Stimulated activated CD8-positive, alpha-beta memory T cell treated with anti-CD3 and anti-CD28 coated beads, Interleukin-7, amount 100 ng/mL, for 24 hours (primary cell): ENCODE data around the gene SPINDOC.
"Not testable (repeated sequence)": the region's sequence is repeated elsewhere in the genome, so short reads cannot be mapped to it uniquely, and the experiment has no call there.

Experiments
- DNase-seq: peaks from one replicate; pipeline ENCODE4 v3.0.0-alpha.2; 2020; ENCODE audit warnings: low read depth

SPINDOC gene

DNA sequence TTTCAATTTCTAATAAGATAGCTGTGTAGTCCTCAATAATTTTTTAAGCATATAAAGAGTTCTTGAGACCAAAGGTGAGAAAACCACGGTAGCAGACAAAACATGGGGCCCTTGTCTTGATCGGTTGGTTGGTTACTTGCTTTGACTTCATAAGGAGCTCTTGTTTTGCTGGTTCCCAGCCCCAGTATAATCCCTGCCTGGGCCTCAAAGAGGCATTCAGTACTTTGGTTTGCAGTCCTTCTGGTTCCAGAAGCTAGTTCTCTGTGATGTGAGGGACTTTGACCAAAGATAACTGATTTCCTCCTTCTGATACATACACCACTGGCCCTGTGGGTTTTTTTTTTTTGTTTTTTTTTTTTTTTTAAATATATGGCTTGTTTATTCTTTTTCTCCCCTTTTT is 42.7 kb downstream of the SPINDOC start:
- DNase-seq = no peak

DNA sequence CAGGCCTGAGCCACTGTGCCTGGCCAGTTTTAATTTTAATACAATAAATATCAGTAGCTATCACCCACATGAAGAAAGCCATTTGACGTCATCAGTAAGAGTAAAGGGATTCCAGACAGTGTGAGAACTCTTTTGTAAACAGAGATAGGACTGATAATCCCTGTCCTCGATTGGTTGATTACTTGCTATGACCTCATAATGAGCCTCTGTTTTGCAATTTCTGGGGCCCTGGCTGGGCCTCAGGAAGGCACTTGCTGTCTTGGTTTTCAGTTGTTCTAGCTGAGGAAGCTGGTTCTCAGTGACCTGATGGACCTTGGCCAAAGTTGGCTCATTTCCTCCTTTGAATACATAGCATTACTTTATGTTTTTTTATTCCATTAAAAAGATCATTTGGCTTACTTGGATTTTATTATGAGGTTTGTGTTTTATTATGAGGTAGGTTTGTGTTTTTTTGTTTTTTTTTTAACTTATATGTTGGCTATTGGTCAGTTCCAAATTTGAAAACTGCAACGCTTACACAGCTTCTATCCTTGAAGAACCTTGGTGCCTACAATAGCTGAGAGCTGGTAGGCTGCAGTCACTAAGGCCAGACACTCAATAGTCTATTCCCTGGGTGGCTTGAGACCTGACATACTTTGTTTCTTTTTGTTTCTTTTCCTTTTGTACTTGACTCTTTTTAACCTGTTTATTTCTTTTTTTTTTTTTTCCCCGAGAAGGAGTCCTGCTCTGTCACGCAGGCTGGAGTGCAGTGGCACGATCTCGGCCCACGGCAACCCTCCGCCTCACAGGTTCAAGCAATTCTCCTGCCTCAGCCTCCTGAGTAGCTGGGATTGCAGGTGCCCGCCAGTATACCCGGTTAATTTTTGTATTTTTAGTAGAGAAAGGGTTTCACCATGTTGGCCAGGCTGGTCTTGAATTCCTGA is 45.6 kb downstream of the SPINDOC start:
- DNase-seq = no peak

DNA sequence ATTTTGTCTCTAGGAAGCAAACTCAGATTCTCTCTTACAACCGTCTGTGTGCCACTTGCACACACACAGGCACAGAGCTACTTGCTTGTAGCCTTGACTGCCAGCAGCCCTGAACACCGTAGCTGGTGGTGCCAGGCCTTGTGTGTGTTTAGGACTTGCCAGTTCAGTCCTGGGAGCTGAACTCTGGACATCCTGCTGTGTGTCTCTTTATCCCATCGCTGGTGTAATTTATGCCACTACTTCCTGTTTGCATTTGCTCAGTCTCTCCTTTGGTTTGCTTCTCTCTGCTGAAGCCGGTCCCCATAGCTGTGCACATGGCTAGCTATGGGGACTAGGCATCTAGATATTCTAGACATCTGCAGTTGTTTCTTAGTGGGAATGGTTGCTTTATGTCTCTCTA is 49.7 kb downstream of the SPINDOC start:
- DNase-seq = no peak

DNA sequence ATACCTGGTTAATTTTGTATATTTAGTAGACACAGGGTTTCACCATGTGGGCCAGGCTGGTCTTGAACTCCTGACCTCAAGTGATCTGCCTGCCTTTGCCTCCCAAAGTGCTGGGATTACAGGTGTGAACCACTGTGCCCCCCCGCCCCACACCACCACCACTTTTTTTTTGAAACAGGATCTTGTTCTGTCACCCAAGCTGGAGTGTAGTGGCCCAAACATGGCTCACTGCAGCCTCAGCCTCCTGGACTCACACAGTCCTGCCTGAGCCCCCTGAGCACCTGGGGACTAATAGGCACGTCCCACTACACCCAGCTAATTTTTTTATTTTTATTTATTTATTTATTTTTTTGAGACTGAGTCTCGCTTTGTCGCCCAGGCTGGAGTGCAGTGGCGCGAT is 50.4 kb downstream of the SPINDOC start:
- not testable (repeated sequence) for DNase-seq

DNA sequence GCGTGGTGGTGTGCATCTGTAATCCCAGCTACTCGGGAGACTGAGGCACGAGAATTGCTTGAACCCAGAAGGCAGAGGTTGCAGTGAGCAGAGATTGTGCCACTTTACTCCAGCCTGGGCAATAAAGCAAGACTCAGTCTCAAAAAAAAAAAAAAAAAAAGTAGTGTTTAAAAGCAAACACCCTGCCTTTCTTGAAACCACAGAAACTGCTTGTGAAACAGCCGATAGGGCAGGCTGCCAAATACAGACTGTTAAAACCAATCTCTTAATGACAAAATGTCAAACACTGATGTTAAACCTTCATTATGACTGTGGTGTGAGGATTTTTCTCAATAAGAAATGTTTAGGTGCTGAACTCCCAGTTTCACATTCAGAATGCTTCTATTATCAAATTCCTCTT is 53.0 kb downstream of the SPINDOC start:
- peak; percentile 45 for DNase-seq

DNA sequence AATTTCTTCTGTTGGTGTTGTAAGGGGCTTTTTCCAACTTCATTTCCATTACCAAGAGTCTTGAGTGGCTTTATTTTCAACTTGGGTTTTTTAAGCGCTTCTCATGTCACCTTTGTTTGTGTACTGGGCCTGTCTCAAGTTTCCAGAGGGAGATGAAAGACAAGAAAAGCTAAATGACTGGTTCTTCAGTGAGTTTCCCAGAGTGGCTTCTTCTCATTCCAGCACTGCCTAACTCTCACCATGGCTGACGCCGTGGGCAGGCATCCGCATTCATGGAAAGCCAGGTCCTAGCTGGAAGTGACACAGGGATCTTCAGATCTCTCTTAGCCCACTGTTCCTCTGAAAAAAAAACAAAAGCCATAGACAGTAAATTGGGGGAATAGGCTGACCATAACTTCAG is 54.3 kb downstream of the SPINDOC start:
- no peak for DNase-seq

DNA sequence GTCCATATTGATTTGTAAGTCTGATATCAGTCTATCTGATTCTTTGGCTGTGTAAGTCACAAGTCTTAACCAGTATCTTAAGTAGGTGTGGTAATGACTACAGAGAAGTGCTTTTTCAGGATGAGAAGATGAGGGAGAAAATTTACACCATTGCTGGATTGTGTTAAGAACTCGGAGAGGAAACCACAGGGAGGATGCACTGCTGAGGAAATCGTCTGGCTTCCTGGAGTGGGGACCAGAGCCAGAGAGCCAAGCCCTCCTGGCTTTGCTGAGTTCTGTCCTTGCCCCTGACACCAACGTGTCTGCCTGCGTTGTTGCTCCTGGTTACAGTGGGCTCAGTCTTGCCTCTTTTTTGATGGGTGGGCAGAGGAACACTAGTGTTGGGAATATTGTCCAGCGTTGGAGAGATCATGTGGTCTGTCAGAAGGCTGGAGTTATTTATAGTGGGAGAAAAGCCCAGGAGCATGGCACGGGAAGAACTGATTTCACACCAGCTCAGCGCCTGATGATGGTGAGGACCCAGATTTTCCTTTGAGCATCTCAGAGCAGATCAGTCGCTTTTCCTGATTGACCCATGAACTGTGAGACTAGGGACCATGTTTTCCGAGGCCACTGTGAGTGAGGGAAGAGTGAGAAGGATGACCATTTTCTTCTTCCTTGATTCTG is 55.3 kb downstream of the SPINDOC start:
- no peak for DNase-seq

DNA sequence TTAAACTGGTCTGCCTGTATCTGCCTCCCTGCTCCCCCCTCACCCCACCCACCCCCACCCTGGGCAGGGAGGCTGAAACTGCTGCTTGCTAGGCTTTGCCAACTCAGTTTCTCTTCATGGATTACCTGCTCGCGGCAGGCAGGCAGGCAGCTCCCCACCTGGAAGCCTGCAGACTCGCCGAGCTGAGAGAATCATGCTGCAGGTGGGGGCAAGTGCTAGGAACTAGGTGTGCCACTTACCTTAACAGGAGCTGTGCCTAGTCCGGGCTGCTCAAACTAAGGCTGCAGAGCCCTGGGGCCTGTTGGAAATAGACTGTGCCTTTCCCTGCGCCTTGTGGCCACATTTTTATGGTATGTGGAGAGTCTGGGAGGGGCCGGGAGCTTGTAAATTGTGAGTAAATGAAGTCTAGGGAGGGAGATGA is 55.9 kb downstream of the SPINDOC start:
- DNase-seq = no peak

DNA sequence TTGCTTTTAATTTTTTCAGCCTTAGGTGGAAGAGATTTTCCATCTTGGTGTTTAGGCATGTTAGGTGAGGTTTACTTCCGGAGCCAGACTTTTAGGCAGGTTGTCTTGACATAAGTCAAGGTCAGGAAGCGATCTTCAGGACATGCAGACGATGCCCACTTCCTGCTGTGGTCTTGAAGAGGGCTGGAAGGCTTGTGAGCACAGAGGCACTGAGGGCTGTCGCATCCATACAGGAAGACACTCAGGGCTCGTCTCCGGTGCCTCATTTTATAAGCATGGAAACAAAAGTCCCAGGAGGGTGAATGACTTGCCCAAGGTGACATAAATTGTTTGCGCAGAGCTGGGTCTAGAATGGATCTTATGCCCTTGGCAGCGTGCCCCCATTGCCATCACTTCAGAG is 56.4 kb downstream of the SPINDOC start:
- no peak for DNase-seq

DNA sequence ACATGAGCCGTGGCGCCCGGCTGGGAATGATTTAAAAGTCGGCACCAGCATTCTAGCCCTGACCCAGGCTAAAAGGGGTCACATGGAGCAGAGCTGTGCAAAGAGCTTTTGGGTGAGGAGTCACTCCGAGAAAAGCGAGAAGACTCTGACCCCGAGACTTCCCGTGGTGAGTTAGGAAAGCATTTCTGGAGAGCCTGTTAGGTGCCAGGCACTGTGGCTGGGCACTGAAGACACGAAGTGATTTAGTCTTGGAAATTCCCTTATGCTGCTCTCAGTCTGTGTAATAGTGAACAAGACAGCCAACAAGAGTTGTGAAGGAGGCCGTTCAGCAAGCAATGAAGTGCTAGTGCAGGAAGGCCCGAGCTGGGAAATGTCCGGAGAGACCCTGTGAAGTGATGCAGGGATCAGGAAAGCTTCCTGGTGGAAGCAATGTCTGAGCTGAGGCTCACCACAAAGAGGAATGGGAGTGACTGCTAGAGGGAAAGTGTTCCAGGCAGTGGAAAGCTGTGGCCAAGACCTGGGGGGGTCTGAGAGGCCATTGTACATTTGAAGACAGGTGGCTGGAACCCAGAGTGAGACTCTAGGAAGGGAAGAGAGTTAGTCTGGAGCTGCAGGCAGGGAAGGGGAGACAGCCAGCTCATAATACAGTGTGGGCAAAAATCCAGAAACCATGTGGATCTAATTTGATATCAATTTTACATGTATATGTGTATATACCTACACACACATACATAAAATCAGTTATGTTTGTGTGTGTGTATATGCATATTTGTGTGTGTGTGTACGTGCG is 57.3 kb downstream of the SPINDOC start:
- no peak for DNase-seq

DNA sequence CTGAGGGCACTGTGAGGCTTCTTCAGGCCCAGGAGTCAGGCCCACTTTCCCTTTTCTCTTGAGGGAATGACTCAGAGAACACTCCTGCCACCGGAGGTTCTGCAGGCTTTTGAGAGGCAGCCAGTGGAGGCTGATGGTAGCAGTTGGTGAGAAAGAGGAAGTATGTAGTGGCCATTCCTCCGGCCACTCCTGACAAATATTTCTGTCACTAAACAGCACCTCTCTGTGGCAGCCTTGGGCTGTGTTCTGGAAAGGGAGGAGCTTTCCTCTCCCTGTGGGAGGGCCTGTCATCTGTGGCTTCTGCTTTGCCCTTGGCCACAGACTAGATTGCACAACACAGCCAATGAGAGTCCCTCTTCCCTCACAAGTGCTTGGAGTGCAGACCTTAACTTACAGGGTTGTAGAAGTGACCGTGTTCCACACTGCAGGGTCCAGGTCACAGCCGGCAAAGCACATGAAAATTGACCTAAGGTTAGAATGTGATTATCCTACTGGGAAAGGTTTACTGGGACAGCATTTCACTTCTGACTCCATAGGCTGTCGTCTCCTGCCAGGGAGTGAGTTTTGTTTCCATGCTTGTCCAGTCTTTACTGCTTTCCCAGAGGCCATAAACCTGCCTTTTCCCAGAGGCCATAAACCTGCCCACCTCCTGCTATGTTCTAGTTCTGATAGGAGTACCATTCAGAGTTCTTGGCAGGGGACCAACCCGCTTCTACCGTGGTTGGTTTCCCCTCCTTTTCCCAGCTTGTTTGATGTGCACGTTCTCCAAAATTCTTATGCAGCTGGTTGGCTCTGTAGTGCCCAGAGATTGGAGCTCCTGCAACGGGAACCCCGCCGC is 58.9 kb downstream of the SPINDOC start:
- no peak for DNase-seq

DNA sequence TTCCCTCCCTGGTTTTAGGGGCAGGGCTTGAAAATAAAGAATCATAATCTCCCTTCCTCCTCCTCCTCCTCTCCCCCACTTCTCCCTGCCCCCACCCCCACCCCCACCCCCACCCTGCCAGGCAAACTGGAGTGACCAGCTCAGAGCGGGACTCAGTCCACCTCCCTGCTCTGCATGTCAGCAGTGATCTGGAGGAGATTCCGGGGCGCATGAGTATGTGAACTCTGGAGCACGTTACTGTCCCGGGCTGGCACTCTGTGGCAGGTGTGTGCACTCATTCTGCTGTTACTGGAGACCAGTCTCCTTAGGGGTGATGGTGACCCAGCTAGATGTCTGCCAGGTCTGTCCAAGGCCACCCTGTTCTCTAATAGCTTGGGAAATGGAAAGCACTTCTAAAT is 59.5 kb downstream of the SPINDOC start:
- DNase-seq = no peak

DNA sequence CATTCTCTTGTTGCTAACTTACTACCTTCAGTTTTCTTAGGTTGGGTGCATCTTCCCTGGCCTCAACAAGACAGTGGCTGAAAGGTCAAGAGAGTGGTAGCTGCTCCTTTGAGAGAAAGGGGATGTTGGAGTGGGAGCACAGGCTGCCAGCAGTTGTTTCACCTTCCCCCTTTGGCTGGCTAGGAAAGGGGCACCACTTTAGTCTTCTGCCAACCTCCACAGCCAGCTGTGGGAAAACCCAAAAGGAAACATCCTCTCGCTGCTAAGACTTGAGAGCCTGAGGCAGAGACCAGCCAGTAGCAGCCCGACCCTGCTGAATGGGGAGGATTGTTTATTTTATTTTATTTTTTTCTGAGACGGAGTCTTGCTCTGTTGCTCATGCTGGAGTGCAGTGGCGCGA is 60.1 kb downstream of the SPINDOC start:
- no peak for DNase-seq

DNA sequence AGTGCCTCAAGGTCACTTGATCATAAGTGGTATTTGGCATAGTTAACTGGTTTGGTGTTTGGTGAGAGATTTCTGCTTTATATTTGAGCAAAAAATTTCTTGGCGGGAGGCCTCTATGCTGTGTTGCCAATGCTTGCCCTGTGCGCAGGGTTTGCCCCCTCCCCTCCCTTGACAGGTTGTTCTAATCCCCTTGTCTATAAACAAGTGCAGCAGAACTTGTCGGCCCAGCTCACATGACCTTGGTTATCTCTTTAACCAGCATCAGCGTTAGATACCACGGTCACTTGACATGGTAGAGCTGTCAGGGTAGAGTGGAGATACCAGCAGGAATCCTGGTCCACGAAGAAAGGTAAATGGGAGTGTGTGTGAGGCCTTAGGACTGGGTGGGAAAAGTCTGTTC is 61.3 kb downstream of the SPINDOC start:
- no peak for DNase-seq

DNA sequence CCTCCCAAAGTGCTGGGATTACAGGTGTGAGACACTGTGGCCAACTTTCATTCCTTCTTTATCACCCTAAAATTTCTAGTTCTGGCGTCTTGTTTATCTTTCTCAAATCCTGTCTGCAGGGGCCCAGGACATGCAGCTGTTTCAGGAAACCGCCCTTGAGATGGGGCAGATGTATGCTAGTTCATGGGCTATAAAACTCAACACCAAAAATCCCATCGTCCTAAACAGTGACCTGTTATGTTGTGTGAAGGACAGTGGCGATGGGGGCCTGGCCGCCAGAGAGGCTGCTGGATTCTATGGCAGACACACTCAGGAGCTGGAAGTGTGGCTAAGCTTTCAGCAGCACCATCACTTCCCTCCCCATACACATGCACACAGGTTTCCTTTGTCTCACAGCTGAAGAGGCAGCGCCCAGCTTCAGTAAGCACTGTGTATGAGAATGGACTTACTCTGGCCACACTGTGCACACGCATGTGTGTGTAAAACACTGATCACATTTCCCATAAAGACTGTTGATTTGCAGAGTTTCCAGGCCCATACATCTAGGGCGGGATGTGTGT is 62.3 kb downstream of the SPINDOC start:
- no peak for DNase-seq

DNA sequence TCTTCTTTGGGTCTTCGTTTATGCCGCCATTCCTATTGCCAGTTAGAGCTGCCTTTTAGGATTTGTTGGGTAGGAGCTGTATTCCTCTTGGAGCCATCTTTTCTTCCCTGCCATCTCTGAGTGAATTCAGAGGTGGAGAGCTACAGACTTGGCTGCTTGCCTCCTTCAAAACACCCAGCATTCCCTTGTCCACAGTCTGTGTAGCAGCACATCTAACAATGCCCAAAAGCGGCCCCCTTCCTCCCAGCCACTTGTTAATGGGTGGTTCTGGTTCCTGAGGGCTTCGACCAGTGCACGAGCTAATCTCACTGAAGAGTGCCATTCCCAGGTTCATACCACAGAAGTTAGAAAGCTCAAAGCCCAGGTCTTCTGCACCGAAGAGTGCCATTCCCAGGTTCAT is 63.4 kb downstream of the SPINDOC start:
- no peak for DNase-seq
